ENCODE measurements around the gene UBE2B.

- TF ChIP-seq CTCF (IDR thresholded peaks at IDR 0.05) (no peak), POLR2A (IDR thresholded peaks at IDR 0.05) (no peak), EP300 (IDR thresholded peaks at IDR 0.05) (no peak), POLR2AphosphoS5 (IDR thresholded peaks at IDR 0.05) (no peak)
These were observed 39.5 kb downstream of the UBE2B start for GRCh38 chr5:134410822-134411221.

Measured in stomach (tissue), 4 donors.